ENCODE measurements around the gene SMYD3. TPM values are rescaled to one million over a fixed set of nuclear protein-coding genes. Genes with fewer than 3 reads are reported as not detected.

Gene SMYD3
- total RNA-seq, 1 donor from 2014 or later: 23.8 TPM

DNA sequence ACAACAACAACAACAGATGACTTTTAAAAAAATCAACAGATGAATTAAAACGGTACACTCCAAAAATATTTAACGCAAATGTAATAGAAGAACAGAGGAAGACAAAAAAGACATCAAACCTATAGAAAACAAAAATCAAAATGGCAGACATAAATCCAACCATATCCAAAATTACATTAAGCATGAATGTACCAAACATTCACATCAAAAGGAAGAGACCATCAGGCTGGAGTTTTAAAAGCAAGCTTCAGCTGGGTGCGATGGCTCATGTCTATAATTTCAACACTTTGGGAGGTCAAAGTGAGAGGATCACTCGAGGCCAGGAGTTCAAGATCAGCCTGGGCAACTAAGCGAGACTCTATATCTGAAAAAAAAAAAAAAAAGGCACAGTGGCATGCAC is 116.2 kb downstream of the SMYD3 start:
- no peak overlapping the region for H3K4me3 ChIP-seq (ENCODE audit: low read depth, low read length)
- DNase-seq (ENCODE audit: low read depth): no peak
- no peak for TF ChIP-seq CTCF (conservative IDR thresholded peaks at IDR 0.05; ENCODE audit: low read depth, low read length)

DNA sequence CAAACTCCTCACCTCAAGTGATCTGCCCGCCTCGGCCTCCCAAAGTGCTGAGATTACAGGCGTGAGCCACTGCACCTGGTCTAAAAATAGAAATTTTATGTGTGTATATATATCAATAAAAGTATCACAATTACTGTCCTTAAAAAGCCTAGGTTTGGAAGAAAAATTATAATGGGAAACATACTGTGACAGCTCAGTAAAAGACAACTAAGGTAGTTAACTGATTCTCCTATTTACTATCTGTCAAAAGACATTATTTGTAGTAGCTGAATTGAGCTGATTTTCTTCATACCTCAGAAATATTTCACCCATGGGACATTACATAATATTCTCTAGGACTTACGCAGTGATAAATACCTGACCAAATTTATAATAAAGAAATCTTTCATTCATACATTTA is 122.5 kb downstream of the SMYD3 start:
- H3K4me3 ChIP-seq (ENCODE audit: low read depth, low read length): no peak overlapping the region
- TF ChIP-seq CTCF (conservative IDR thresholded peaks at IDR 0.05; ENCODE audit: low read depth, low read length): no peak
- DNase-seq (ENCODE audit: low read depth): no peak

DNA sequence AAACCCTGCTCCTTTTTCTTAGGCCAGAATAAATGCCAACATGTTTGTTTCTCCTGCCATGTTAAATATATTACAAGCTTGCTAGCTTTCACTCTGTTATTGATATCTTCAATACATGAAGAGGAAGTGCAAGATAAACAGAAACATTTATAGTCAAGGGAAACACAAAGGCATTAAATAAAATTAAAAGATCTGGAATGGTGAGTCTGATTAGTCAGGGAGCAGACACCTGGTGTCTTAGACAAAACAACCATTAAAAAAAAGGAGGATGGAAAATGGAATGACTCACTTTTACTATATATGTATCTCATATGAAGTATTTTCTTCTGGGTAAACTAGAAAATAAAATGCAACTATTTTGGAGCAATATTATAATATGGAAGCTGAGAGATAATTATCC is 123.3 kb downstream of the SMYD3 start:
- no peak for DNase-seq (ENCODE audit: low read depth)
- no peak for TF ChIP-seq CTCF (conservative IDR thresholded peaks at IDR 0.05; ENCODE audit: low read depth, low read length)
- H3K4me3 ChIP-seq (ENCODE audit: low read depth, low read length): no peak overlapping the region

DNA sequence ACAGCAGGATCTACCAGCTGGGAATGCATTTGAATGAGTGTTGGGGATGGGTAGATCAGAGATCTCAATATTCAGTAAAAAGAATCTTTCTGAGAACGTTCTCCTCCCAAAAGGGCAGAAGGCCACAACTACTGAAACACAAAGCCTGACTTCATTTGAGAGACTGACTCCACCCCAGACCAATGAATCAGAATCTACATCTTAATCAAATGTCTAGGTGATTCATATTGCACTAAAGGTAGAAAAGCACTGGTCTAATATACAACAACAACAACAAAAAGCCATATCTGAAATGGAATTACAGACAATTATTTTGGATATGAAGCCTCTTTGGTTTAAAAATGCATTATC is 123.9 kb downstream of the SMYD3 start:
- no peak for TF ChIP-seq CTCF (conservative IDR thresholded peaks at IDR 0.05; ENCODE audit: low read depth, low read length)
- H3K4me3 ChIP-seq (ENCODE audit: low read depth, low read length): no peak overlapping the region
- DNase-seq (ENCODE audit: low read depth): no peak

- no peak for TF ChIP-seq CTCF (conservative IDR thresholded peaks at IDR 0.05; ENCODE audit: low read depth, low read length)
- DNase-seq (ENCODE audit: low read depth): no peak
- H3K4me3 ChIP-seq (ENCODE audit: low read depth, low read length): no peak overlapping the region
Observed at GRCh38 chr1:246382589-246383238, 124.4 kb downstream of the SMYD3 start.

DNA sequence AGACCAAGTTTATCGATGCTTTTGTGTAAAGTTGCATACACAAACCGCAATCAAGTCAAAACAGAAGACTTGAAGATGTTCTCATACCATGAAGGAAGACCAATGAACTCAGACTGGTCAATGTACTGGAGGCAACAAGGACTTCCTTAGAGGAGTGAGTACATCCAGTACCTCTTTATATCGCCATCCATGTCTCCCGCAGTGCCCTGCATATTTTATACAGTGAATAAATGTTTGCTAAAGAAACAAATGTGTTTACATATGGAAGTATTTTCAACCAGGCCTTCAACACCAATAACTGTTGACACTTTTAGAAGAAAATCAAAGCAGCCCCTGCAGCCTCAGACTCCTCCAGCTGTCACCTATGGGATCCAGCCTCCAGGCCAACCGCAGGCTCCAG is 125.6 kb downstream of the SMYD3 start:
- DNase-seq (ENCODE audit: low read depth): no peak

More for the DNA sequence above, 125.6 kb downstream of the SMYD3 start:
- no peak overlapping the region for H3K4me3 ChIP-seq (ENCODE audit: low read depth, low read length)
- no peak for TF ChIP-seq CTCF (conservative IDR thresholded peaks at IDR 0.05; ENCODE audit: low read depth, low read length)
